ENCODE measurements around the gene RECQL5.

GRCh38 chr17:75594499-75595283, 72.3 kb downstream of the RECQL5 start:
- TF ChIP-seq CTCF (IDR thresholded peaks at IDR 0.05) (no peak), POLR2A (IDR thresholded peaks at IDR 0.05) (no peak)
